ENCODE data around the gene SPON2.

DNA sequence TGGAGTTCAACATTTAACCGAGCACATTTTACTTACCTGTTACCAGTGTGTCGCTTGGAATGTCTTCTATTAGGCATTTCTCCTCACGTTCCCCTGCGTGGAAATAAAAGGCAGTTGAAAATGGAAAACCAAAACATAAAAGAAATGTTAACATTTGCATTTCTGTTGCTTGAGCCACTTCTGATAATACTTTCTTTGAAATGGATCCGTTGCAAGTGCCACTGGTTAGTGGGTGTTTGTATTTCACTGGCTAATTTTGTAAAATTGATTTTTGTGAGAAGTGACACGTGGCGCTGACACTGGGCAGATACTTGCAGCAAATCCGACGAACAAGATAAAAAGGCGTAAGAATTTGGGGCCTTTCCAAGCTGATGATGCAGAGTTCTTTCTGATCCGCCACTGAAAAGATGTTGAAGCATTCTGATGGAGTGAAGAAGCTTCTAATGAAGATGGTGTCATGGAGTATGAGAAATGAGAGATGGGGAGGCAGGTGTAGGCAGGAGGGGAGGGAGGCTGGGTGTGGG is 18.8 kb downstream of the SPON2 start:
- no peak for TF ChIP-seq POLR2A (IDR thresholded peaks at IDR 0.05)
- TF ChIP-seq, protein P1, sequence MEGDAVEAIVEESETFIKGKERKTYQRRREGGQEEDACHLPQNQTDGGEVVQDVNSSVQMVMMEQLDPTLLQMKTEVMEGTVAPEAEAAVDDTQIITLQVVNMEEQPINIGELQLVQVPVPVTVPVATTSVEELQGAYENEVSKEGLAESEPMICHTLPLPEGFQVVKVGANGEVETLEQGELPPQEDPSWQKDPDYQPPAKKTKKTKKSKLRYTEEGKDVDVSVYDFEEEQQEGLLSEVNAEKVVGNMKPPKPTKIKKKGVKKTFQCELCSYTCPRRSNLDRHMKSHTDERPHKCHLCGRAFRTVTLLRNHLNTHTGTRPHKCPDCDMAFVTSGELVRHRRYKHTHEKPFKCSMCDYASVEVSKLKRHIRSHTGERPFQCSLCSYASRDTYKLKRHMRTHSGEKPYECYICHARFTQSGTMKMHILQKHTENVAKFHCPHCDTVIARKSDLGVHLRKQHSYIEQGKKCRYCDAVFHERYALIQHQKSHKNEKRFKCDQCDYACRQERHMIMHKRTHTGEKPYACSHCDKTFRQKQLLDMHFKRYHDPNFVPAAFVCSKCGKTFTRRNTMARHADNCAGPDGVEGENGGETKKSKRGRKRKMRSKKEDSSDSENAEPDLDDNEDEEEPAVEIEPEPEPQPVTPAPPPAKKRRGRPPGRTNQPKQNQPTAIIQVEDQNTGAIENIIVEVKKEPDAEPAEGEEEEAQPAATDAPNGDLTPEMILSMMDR (IDR thresholded peaks at IDR 0.05): no peak
- no peak for TF ChIP-seq EP300 (IDR thresholded peaks at IDR 0.05)
- no peak for TF ChIP-seq POLR2AphosphoS5 (IDR thresholded peaks at IDR 0.05)
